Chondrocyte (in vitro differentiated cells): ENCODE measurements around the gene KIF25. TPM values are rescaled to one million over a fixed set of nuclear protein-coding genes. Genes with fewer than 3 reads are reported as not detected.

Source experiments
- DNase-seq: peaks from one replicate; pipeline ENCODE4 v3.0.0; 2021; ENCODE audit warnings: mixed read lengths, low spot score
- H3K27ac Mint-ChIP-seq: one replicate; pipeline ENCODE4 v1.8.0; 2021; ENCODE audit warnings: mild to moderate bottlenecking, moderate library complexity, mixed read lengths; ENCODE audit not compliant: unreplicated experiment
- H3K27me3 Mint-ChIP-seq: 2 replicates; pipeline ENCODE4 v1.8.0; 2021; ENCODE audit warnings: low read depth, mixed read lengths
- H3K36me3 Mint-ChIP-seq: 2 replicates; pipeline ENCODE4 v1.8.0; 2021; ENCODE audit warnings: low read depth, mixed read lengths
- H3K4me1 Mint-ChIP-seq: 2 replicates; pipeline ENCODE4 v1.8.0; 2021; ENCODE audit warnings: low read depth, mild to moderate bottlenecking, mixed read lengths
- H3K4me3 Mint-ChIP-seq: one replicate; pipeline ENCODE4 v1.8.0; 2021; ENCODE audit warnings: mild to moderate bottlenecking, moderate library complexity, mixed read lengths; ENCODE audit not compliant: unreplicated experiment
- H3K9me3 Mint-ChIP-seq: 2 replicates; pipeline ENCODE4 v1.8.0; 2021; ENCODE audit warnings: low read depth, mixed read lengths
- total RNA-seq: library from RNA; stranded (reverse); gene quantifications from 3 replicates; pipeline ENCODE4 v1.2.1, GENCODE V29; 2021
- TF ChIP-seq, protein P1 (sequence below): fragments of 200-600 bp; sonication (generic); IDR thresholded peaks from 2 replicates; pipeline ENCODE4 v1.5.0; 2021; ENCODE audit warnings: antibody characterized with exemption, mild to moderate bottlenecking, moderate library complexity

Gene KIF25
- total RNA-seq, 1 donor from 2014 or later, result not detected

DNA sequence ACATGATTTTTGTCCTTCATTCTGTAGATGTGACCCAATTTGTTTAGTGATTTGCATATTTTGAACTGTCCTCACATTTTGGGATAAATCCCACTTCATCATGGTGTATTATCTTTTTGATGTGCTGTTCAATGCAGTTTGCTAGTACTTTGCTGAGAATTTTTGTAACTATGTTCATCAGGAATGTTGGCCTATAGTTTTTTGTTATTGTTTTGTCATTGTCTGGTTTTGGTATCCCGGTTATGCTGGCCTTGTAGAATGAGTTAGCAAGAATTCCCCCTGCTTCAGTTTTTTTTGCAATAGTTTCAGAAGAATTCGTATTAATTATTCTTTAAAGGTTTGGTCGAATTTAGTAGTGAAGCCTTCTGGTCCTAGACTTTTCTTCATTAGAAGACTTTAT is 11.9 kb downstream of the KIF25 start:
- DNase-seq, result no peak
- peaks cover 15% of the 10 kb centered on the region for H3K4me1 Mint-ChIP-seq
- TF ChIP-seq, protein P1, sequence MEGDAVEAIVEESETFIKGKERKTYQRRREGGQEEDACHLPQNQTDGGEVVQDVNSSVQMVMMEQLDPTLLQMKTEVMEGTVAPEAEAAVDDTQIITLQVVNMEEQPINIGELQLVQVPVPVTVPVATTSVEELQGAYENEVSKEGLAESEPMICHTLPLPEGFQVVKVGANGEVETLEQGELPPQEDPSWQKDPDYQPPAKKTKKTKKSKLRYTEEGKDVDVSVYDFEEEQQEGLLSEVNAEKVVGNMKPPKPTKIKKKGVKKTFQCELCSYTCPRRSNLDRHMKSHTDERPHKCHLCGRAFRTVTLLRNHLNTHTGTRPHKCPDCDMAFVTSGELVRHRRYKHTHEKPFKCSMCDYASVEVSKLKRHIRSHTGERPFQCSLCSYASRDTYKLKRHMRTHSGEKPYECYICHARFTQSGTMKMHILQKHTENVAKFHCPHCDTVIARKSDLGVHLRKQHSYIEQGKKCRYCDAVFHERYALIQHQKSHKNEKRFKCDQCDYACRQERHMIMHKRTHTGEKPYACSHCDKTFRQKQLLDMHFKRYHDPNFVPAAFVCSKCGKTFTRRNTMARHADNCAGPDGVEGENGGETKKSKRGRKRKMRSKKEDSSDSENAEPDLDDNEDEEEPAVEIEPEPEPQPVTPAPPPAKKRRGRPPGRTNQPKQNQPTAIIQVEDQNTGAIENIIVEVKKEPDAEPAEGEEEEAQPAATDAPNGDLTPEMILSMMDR, result no peak
- H3K27ac Mint-ChIP-seq, result no peak overlapping the region
- peaks cover 4% of the 10 kb centered on the region for H3K27me3 Mint-ChIP-seq
- no peak overlapping the region for H3K4me3 Mint-ChIP-seq
- peaks cover 16% of the 10 kb centered on the region for H3K36me3 Mint-ChIP-seq
- peaks cover 40% of the 10 kb centered on the region for H3K9me3 Mint-ChIP-seq

DNA sequence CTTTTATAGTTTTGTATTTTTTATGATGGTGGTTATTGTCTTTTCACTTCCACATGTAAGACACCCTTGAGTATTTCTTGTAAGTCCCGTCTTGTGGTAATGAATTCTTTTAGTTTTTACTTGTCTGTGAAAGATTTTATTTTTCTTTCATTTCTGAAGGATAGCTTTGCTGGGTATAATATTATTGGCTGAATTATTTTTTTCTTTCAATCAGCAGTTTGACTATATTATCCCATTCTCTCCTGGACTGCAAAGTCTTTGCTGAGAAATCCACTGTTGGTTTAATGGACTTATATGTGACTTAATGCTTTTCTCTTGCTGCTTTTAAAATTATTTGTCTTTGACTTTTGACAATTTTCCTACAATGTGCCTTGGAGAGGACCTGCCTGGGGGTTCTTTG is 13.8 kb downstream of the KIF25 start:
- Mint-ChIP-seq H3K9me3 (peaks cover 45% of the 10 kb centered on the region), H3K4me3 (no peak overlapping the region), H3K27me3 (no peaks in the 10 kb centered on the region), H3K4me1 (peaks cover 22% of the 10 kb centered on the region), H3K27ac (no peak overlapping the region), H3K36me3 (peaks cover 22% of the 10 kb centered on the region)
- TF ChIP-seq, protein P1, result no peak
- no peak for DNase-seq

DNA sequence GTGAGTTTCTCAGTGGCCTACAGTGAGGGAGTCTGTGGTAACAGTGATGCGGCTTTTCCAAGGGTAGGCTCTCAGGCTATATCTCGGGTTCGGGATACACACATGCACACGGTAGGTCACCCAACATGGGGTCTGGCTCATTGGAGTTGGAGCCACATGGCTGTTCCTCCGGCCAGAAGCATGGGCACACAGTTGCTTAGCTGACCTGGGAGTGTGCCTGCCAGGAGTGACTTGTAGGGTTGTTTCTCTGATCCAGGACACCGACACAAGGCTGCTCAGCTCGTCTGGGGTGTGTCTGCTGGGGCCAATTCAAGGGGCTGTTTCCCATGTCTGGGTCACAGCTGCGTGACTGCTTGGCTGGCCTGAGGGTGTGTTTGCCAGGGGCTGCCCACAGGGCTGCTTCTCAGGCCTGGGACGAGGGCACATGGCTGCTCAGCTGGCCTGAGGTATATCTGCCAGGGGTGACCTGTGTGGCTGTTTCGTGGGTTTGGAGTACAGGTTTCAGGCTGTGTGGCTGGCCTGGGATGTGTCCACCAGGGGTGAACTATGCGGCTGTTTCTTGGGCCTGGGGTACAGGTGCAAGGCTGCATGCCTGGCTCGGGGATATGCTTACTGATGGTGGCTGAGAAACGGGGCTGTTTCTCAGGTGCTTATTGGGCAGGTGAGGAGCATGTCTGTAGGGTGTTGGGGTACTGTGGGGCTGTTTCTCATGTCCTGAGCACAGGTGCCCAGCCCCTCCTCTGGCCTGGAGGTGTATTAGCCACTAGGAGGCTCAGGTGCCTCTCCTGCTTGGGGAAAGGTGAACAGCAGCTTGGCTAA is 15.2 kb downstream of the KIF25 start:
- Mint-ChIP-seq H3K4me3 (no peak overlapping the region), H3K27ac (no peak overlapping the region), H3K4me1 (peaks cover 19% of the 10 kb centered on the region), H3K27me3 (peaks cover 5% of the 10 kb centered on the region), H3K9me3 (peaks cover 45% of the 10 kb centered on the region), H3K36me3 (peaks cover 22% of the 10 kb centered on the region)
- TF ChIP-seq, protein P1, result no peak
- no peak for DNase-seq

DNA sequence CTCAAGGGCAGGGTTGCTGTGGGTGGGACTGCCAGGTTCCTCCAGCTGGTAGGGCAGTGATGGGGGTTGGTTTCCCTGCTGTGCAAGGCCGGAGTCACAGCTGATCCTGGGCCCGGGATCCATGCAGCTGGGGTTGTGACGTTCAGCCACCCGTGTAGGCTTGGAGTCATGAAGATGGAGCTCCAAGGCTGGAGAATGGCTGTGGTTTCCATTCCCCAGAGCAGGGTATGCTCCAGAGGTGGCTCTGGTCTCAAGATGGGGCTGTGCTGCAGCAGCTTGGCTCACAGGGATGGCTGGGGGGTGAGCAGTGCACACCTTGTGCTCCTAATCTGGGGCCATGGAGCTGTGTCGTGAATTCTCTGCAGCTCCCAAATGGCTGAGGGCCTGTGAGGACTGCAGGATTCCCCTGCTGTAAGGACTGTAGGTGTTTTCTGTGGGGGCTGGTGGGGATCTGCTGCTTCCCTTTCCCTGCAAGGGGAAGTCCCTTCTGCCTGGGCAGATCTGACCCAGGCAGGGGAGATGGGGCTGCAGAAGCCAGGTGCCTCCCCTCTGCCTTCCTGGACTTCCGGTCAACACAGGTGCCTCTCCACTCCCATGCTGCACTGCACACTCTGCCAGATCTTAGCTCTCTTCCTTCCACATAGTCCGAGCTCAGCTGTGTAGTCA is 15.9 kb downstream of the KIF25 start:
- Mint-ChIP-seq H3K9me3 (peaks cover 40% of the 10 kb centered on the region), H3K4me1 (peaks cover 11% of the 10 kb centered on the region), H3K4me3 (no peak overlapping the region), H3K36me3 (peaks cover 22% of the 10 kb centered on the region), H3K27ac (no peak overlapping the region), H3K27me3 (peaks cover 5% of the 10 kb centered on the region)
- TF ChIP-seq, protein P1, result no peak
- no peak for DNase-seq

DNA sequence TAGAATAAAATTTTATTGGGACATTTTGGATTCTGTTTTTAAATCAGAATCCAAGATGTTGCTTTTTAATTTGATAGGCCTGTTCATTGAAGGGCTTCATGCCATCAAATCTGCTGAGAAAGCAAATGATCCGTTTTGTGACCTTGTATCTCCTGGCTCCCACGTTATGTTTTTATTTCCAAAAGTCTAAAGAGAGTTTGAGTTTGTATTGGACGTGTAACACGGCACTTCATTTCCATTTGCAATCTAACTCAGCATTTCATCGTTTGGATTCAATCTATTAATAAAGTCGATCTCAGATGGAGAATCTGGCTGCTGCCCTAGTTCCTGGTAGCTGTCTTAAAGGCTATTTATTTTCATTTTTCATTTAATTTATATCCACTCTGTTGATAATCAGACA is 17.0 kb downstream of the KIF25 start:
- no peak for DNase-seq
- H3K27ac Mint-ChIP-seq, result no peak overlapping the region
- H3K27me3 Mint-ChIP-seq, result peaks cover 9% of the 10 kb centered on the region
- TF ChIP-seq, protein P1, result no peak
- H3K36me3 Mint-ChIP-seq, result peaks cover 23% of the 10 kb centered on the region
- peaks cover 32% of the 10 kb centered on the region for H3K9me3 Mint-ChIP-seq
- H3K4me1 Mint-ChIP-seq, result peaks cover 11% of the 10 kb centered on the region
- no peak overlapping the region for H3K4me3 Mint-ChIP-seq
